HG02885 (cell line): Measurements from ENCODE around the gene BLOC1S3.

Source experiments
- ATAC-seq: cut with Tn5 transposase; IDR thresholded peaks from one replicate; pipeline ENCODE4 v1.9.1; 2021; ENCODE audit warnings: mild to moderate bottlenecking; ENCODE audit not compliant: unreplicated experiment, poor library complexity

Gene BLOC1S3

DNA sequence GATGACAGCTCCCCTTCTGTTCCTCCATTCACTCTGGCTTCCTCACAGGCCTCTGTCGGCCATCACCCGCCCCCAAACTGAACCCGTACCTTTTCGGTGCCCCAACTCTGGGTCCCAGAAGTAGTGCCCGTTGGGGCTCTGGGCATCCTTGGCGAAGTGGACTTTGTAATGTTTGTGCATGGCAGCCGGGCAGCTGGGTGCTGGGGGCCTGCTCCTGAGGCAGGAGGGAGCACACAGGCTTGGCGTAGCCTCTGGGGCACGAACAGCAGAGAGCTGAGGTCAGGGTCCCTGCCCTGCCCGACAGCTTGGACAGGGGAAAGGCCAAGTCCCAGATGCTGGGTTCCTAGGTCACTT lies 18.6 kb upstream of the BLOC1S3 start:
- ATAC-seq, result no peak

- ATAC-seq, result no peak
Observed at GRCh38 chr19:45160870-45161737, 17.5 kb upstream of the BLOC1S3 start, which contains the start of gene NKPD1. TSS of gene NKPD1 (minus strand) at chr19:45160982. CDS start at chr19:45160150, 832 bp downstream.

DNA sequence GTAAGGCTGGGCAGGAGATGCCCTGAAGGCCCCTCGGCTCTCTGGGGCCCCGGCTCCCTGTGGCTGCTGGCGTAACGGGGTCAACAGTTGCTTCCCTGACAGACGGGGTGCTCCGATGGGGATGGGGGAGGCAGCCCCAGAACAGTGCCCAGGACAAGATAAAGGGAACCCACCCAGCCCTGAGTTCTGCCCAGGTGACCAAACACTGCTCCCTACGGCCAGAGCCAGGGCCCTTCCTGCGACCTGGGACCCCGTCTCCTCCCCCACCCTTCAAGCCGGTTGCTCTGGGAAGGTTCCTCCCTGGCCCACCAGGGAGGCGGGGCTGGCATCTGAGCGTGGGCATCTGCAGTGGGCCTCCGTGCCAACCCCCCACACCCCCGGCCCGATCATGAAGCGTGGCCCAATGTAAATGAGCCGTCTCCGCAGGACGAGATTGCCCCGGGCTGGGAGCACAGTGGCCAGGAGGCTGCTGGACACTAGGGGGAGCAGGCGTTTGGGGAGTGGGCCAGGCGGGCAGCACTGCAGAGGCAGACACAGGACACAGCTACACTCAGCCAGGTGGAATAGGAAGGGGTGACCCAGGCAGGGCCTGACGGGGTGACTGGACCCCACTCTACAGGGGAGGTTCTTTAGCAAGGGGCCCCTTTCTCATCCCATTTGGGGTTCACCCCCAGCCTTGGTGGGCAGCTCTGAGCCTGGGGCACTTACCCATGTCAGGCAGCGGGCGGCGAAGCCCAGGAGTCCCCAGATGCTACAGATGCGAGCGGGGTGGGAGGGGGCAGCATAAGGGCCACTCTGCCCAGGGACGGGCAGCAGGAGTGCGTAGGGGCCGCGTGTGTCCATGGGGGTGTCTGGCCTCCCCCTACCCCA lies 16.6 kb upstream of the BLOC1S3 start:
- ATAC-seq, result no peak

DNA sequence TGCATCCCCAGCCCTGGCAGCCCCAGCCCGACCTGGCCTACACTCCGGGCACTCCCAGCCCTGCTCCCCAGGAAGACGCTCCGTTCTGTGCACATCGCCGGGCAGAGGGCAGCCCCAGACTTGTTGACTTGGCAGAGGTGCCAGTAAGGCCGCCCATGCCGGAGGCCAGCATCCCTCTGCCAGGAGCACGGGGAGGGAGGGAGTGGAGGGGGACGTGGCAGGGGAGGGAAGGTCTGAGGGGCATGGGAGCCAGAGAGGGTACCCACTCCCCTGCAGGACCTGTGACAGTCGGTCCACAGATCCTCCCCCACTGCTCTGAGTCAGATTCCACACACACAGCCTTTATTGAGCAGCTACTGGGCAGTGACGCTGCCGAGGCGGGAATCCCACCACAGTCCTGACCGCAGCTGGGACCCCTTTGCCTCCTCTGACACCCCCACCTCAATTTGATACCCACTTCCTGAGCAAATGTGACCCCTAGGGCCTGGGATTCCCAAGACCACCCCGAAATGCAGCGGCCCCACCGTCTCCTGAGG lies 15.9 kb upstream of the BLOC1S3 start:
- ATAC-seq, result no peak

DNA sequence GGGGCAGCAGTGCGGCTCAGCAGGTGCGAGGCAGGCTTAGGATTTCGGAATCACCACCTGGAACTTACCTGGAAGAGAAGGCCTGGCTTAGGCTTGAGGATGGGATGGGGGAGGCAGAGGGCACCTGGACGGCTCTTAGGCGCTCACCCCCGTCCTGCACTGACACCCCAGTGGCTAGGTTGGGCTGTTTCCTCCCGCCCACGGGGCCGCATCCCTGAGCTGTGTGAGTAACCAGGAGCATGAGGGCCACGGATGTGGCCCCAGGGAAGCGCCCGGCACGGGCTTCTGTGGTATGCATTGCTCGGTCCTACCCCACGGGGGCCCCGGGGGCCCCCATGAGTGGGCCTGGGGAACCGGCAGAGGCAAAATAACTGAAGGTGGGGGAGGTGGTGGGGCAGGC lies 15.4 kb upstream of the BLOC1S3 start:
- no peak for ATAC-seq

DNA sequence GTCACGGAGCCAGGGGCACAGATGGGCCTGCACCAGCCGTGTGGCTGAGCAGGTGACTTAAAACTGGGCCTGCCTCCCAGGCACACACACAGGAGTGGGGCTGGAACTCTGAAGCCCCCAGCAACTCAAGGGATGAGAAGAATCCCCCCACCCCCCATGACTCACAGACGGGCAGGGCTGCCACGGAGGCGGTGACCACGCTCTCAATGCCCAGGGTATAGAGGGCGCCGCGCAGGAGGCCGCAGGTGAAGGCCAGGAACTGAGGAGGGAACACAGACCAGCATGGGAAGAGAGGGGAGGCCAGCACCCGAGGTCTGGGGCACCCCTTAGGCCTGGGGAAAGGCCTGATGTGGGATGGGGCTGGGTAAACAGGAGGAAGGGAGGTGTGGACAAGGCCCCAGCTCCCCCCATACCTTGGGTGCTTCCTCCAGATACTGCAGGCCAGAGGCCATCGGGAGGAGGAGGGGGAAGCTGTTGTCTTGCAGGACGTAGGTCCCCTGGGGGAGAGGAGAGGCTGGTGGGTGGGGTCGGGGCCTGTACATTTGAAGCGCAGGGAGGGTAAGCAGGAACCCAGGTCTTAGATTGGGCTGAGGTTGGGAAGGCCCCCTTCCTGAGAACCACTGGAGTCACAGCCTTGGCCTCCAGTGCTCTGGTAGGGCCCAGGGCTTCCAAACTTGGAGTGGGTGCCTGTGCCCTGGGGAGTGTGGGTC lies 14.7 kb upstream of the BLOC1S3 start:
- ATAC-seq, result no peak

DNA sequence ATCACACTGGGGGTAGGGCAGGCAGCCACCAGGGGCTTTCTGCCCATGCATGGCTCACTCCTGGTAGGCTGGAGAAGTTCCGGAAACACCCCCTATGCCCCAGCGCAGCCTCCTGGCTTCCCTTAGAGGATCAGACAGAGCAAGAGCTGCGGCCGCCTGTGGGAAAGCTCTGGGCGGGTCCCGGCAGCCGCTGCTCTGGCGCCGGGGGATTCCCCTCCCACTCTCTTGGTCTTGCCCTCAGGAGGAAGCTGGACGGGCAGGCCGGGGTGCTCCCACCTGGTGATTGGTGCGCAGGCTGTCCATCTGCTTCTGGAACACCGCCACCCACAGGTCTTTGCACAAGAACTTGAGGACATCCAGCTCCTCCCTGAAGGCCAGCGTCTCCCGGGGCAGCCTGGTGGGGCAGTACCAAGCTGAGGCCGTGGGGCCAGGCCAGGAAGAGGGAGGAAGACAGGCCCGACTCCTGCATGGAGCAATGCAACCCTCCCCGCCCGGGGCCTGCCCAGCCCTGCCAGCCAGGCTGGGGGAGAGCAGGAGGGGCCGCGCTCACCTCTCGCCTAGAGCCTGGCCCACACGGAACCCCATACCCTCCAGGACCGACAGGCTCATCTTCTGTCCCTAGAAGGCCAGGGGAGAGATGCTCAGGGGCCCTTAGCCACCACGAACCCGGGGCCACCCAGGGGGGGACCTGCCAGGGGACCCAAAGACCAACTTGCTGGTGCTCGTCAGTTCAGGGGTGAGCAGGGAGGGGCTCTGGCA lies 13.8 kb upstream of the BLOC1S3 start:
- ATAC-seq, result peak; percentile 68

DNA sequence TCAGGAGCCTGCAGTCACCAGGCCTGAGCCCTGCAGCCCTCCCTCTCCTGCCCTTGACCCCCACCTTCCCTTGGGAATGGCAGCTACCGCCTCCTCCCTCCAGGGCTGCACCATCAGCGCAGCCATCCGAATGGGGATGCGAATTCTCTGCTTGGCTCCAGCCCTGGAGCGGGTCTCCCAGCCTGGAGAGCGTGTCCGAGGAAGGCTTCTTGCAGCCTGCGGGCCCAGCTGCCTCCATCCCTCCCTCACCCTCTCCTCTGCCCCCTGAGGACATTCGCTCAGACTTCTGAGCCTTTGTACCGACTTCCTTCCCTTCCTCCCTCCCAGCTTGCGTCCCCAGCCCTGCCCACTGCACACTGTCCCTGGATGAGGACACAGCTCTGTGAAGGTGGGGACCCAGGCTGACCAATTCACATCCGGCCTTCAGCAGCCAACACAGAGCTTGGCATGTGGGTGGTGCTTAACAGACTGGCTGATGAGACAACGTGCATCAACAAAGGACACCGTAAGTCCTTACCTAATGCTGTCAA lies 11.8 kb upstream of the BLOC1S3 start:
- no peak for ATAC-seq

DNA sequence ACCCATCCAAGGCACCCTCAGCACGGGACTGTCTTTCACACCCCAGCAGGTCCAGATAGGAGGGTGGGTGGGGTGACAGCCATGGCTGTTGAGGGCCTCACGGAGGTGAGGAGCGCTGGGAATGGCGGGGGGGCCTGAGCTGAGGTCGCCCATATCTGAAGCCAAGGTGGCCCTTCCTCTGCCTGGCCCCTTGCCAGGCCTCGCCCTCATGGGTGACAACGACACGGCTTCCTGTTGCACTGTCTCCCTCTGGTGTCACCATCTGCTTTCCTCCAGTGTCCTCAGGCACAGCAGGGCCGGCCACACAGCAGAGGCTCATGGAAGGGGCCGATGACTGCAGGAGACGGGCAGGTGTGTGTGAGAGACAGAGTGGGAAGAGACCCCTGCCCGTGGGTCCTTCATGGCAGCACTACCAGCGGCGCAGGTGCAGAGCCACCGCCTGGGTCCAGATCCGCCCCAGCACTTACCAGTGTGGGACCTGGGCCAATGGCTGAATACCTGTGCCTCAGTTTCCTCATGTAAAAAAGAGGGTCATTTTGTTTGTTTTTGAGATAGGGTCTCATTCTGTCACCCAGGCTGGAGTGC lies 9.7 kb upstream of the BLOC1S3 start:
- ATAC-seq, result no peak

DNA sequence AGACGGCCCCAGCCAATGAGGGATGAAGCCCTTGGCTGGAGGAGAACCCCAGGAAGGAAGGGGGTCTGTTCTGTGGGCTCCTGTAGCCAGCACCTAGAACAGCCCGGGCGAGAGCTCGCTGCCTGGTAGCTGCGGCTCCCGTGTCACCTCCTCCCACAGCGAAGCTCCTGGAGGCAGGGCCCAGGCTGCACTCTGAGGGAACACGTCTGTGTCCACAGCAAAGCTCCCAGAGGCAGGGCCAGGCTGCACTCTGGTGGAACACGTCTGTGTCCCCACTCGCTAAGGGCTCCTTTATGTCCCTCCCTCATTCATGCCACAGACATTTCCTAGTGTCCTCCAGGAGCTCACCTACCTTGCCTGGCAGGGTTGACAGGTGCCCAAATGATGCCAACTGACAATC lies 9.0 kb upstream of the BLOC1S3 start:
- no peak for ATAC-seq

DNA sequence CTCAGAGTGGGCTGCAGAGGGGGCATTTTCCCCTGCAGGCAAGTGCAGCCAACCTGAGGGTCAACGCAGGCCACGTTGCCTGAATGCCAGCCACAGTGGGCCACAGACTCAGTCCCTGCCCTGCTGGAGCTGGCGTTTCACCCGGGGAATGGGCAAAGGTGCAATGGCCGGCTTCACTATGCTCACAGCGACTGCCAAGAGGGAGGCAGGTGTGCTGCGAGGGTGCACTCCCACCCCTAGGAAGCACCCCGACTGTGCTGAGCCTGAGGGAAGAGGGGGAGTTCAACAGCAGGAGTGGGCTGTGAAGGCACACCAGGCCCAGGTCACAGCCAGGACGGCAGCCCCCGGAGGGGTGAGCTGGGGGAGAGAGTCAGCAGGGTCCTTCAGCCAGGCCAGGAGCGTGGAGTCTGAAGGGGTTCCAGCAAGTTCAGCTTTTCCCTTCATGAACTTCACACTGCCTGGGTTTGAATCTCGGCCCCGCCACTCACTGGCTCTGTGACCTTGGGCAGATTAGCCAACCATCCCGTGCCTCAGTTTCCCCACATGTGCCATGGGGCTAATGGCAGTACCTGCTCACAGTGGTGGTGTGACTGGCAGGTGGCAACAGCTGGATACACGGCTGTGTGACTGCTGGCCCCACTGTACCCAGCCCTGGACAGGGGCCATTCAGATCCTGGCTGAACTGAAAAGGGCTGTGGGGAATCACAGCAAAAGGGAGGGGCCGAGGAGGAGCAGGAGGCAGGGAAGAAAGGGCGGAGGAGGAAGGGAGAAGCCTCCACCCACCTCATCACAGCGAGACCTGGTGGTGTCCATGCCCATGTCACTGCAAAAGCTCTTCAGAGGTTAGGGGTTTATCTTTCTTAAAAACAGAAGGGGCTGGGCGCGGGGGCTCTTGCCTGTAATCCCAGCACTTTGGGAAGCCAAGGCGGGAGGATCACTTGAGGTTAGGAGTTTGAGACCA lies 8.2 kb upstream of the BLOC1S3 start:
- no peak for ATAC-seq

- ATAC-seq, result no peak
Observed at GRCh38 chr19:45171211-45171623, 7.4 kb upstream of the BLOC1S3 start.

DNA sequence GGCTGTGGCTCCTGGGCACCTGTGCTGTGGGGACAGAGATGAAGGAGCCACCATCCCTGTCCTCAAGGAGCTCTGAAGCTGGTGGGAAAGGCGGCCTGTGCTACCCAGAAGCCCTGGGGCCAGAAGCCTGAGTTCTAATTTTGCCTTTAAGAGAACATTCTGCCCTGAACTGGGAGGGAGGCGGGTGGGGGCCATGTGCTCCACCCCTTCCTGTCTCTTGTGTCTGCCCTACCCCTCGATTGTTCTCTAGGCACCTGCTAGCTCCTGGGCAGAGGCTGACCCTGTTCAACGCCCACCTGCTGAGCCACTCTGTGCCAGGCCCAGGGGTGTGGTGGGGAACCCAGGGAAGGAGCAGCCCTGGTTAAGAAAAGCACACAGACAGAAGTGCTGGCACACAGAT lies 6.4 kb upstream of the BLOC1S3 start:
- ATAC-seq, result no peak

DNA sequence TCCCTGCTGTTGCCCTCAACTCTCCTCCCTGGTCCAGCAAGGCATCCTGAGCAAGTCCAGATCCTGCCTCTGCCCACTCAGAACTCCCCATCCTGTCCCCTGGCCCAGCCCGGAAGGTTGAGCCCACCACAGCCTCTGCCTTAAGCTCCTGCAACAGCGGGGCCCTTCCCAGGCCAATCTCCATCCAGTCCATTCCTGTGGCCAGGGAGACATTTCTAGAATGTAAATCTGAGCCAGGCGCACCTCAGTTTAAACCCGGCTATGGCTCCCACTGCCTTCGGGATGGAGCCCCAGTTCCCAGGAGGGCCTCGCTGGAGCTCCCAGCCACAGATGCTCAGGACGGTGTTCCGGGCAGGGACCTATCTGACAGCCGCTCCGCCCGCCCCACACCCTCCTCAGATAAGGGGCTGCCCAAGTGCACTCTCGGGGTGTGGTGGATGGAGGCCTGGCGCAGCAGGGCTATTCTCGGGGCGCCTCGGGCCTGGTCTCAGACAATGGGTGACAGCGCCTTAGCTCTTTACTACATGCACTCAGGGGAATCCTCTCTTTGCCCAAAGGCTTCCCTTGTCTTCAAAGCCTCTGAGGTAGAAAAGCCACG lies 5.9 kb upstream of the BLOC1S3 start:
- ATAC-seq, result no peak

- ATAC-seq, result no peak
Observed at GRCh38 chr19:45173816-45174215, 4.8 kb upstream of the BLOC1S3 start.

- no peak for ATAC-seq
Observed at GRCh38 chr19:45175515-45176345, 2.9 kb upstream of the BLOC1S3 start.

DNA sequence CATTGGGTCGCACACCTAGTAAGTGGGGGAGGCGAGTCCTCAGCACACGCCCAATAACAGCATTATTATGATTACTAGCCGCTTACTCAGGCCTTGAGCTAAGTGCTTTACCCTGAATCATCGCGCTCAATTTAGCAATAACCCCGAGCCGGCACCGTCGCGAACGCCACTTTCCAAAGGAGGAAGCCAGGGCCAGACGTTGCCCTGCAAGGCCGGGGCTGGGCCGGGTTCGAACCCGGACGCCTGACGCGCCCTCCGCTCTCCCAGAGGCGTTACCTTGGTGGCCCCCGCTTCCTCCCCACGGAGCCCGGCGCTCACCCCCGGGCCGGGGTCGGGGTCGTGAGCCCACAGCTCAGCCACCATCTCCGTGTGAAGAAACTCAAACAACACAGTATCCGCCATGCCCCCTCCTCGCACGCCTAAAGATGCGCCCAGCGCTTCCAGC lies 745 bp upstream of the BLOC1S3 start, which contains the start of gene TRAPPC6A:
Gene TRAPPC6A, minus strand, starts transcription at position 421 of the 445 bp plus-strand sequence. Its CDS starts 19 bp downstream, at position 402.
- ATAC-seq, result peak; percentile 2
